MCF 10A (cell line): ENCODE data around the gene HTR7. TPM values are rescaled to one million over a fixed set of nuclear protein-coding genes. Genes with fewer than 3 reads are reported as not detected.

Experiments
- BruUV-seq: library from RNA; stranded (reverse); fragments of 400-500 nt; replicated peaks from 2 replicates; lab custom pipeline; 2021; lab: Mats Ljungman, UMichigan
- CTCF ChIA-PET: fragments of 300-600 bp; sonication (Branson Sonifier 250); formaldehyde crosslinking; extraction: SDS; loops from one replicate; lab custom pipeline; 2021; ENCODE audit warnings: antibody characterized with exemption, inconsistent platforms; lab: Yijun Ruan, JAX
- POLR2A ChIA-PET: fragments of 300-600, 350-650 bp; sonication (Branson Sonifier 250); formaldehyde crosslinking; extraction: SDS; loops from one replicate; lab custom pipeline; 2020; ENCODE audit warnings: antibody characterized with exemption, inconsistent platforms; lab: Yijun Ruan, JAX
- DNase-seq: peaks from one replicate; pipeline ENCODE4 v3.0.0-alpha.2; 2018; ENCODE audit not compliant: unreplicated experiment
- H3K27ac Mint-ChIP-seq: one replicate; pipeline ENCODE4 v1.8.0; 2022; ENCODE audit warnings: mild to moderate bottlenecking, low read depth, mixed read lengths; ENCODE audit not compliant: unreplicated experiment
- H3K27me3 Mint-ChIP-seq: one replicate; pipeline ENCODE4 v1.8.0; 2022; ENCODE audit warnings: mixed read lengths; ENCODE audit not compliant: insufficient read depth, unreplicated experiment
- H3K36me3 Mint-ChIP-seq: one replicate; pipeline ENCODE4 v1.8.0; 2022; ENCODE audit warnings: mild to moderate bottlenecking, moderate library complexity, mixed read lengths; ENCODE audit not compliant: insufficient read depth, unreplicated experiment
- H3K4me1 Mint-ChIP-seq: one replicate; pipeline ENCODE4 v1.8.0; 2022; ENCODE audit warnings: mixed read lengths; ENCODE audit not compliant: insufficient read depth, unreplicated experiment
- H3K4me3 Mint-ChIP-seq: one replicate; pipeline ENCODE4 v1.8.0; 2022; ENCODE audit warnings: mild to moderate bottlenecking, moderate library complexity, mixed read lengths; ENCODE audit not compliant: unreplicated experiment
- H3K9me3 Mint-ChIP-seq: one replicate; pipeline ENCODE4 v1.8.0; 2022; ENCODE audit warnings: mixed read lengths; ENCODE audit not compliant: unreplicated experiment
- intact Hi-C: fragments of 100-400 bp; cut with micrococcal nuclease; formaldehyde crosslinking; loops from 2 replicates; pipeline ENCODE4 v1.14.1; 2022
- total RNA-seq: library from RNA; stranded (reverse); gene quantifications from 2 replicates; pipeline ENCODE4 v1.2.3, GENCODE V29; 2022
- TF ChIP-seq, protein P1 (sequence below): fragments of 200-600 bp; IDR thresholded peaks from one replicate; pipeline ENCODE4 v1.8.0; 2022; ENCODE audit warnings: antibody characterized with exemption, mild to moderate bottlenecking; ENCODE audit not compliant: unreplicated experiment

HTR7 gene
- total RNA-seq, 1 experiment from 2014 or later, result 15.3 TPM

DNA sequence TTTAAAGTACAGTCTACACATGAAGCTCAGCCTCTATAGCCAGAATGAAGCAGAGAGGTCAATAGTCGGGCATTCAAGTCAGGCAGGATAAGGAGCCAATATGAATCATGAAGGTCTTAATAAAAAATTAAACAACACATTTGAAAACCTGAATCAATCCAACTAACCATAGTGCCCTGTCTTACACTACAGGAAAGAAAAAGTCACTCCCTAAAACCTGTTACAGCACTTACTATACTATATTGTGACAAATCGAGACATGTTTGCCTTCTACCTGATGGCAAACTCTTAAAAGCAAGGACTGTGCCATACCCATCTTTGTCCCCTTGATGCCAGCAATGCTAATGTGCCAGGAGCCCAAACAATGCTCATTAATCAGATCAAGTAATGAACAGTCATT is 117.6 kb downstream of the HTR7 start:
- BruUV-seq, result no TSS peak
- H3K4me3 Mint-ChIP-seq, result no peak overlapping the region
- H3K36me3 Mint-ChIP-seq, result no peaks in the 10 kb centered on the region
- ChIA-PET CTCF (interaction anchor here (0.6 to 2.6 kb wide), 3 partner anchors 10 to 125 kb away, joined by 4 to 12 read pairs (median 4); no protein-coding TSS in a partner anchor), POLR2A (interaction anchor here (0.7 to 1.0 kb wide), 2 partner anchors 41 to 913 kb away, joined by 3 to 5 read pairs; no protein-coding TSS in a partner anchor)
- H3K27me3 Mint-ChIP-seq, result no peaks in the 10 kb centered on the region
- DNase-seq, result no peak
- intact Hi-C loops, result no loop called here
- no peaks in the 10 kb centered on the region for H3K9me3 Mint-ChIP-seq
- H3K4me1 Mint-ChIP-seq, result peaks cover 18% of the 10 kb centered on the region
- H3K27ac Mint-ChIP-seq, result no peak overlapping the region
- TF ChIP-seq, protein P1, sequence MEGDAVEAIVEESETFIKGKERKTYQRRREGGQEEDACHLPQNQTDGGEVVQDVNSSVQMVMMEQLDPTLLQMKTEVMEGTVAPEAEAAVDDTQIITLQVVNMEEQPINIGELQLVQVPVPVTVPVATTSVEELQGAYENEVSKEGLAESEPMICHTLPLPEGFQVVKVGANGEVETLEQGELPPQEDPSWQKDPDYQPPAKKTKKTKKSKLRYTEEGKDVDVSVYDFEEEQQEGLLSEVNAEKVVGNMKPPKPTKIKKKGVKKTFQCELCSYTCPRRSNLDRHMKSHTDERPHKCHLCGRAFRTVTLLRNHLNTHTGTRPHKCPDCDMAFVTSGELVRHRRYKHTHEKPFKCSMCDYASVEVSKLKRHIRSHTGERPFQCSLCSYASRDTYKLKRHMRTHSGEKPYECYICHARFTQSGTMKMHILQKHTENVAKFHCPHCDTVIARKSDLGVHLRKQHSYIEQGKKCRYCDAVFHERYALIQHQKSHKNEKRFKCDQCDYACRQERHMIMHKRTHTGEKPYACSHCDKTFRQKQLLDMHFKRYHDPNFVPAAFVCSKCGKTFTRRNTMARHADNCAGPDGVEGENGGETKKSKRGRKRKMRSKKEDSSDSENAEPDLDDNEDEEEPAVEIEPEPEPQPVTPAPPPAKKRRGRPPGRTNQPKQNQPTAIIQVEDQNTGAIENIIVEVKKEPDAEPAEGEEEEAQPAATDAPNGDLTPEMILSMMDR, result no peak

DNA sequence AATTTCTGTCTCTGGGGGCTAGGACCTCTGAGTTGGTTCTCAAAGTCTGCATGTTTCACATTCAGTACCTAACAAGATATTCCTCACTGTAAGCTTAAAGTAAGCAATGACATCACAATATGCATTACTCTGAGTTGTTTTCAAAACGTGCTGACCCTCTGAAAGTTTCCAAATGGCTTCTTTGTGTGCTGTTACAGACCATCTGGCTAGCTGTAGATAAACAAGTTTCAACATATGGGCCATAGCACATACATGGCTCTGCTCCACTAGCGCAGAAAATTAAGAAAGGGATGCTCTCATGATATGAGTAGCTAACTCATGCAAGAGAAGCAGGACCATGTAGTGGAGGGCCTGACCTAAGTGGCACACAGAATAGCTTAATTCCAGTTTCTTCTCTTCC is 119.0 kb downstream of the HTR7 start:
- H3K4me3 Mint-ChIP-seq, result no peak overlapping the region
- H3K9me3 Mint-ChIP-seq, result no peaks in the 10 kb centered on the region
- peaks cover 18% of the 10 kb centered on the region for H3K4me1 Mint-ChIP-seq
- H3K27ac Mint-ChIP-seq, result no peak overlapping the region
- POLR2A ChIA-PET, result interaction anchor here (1.1 to 1.3 kb wide), 2 partner anchors 10 to 133 kb away, joined by 3 to 4 read pairs; partner anchors contain the start of gene RPP30
- BruUV-seq, result no TSS peak
- CTCF ChIA-PET, result interaction anchor here (0.6 to 1.8 kb wide), 3 partner anchors 12 to 565 kb away, joined by 3 to 11 read pairs (median 4); no protein-coding TSS in a partner anchor
- TF ChIP-seq, protein P1, result no peak
- H3K27me3 Mint-ChIP-seq, result no peaks in the 10 kb centered on the region
- no peak for DNase-seq
- intact Hi-C loops, result no loop called here
- H3K36me3 Mint-ChIP-seq, result no peaks in the 10 kb centered on the region

DNA sequence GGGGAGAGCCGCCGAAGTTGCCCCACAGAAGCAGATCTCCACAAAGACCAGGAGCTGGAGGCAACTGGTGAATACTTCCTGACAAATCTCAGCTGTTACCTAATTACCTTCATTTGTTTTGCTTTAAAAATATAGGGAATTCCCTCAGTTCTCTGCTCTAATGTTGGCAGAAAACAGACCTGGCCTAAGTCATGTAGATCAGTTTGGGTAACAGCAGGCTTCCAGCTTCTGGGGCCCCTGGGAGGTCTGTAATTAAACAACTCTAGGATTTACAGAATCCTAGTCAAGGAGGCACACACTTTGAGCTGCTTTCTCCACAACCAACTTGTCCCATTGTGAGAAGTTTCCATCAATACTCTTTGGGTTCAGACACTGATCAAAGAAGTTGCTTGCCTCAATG is 123.4 kb downstream of the HTR7 start:
- no TSS peak for BruUV-seq
- Mint-ChIP-seq H3K4me1 (no peaks in the 10 kb centered on the region), H3K27ac (no peak overlapping the region), H3K9me3 (no peaks in the 10 kb centered on the region), H3K27me3 (no peaks in the 10 kb centered on the region), H3K36me3 (no peaks in the 10 kb centered on the region), H3K4me3 (no peak overlapping the region)
- POLR2A ChIA-PET, result interaction anchor here (0.6 to 0.7 kb wide), 2 partner anchors 508 to 1104 kb away, joined by 3 read pairs; no protein-coding TSS in a partner anchor
- CTCF ChIA-PET, result interaction anchor here (0.6 to 1.5 kb wide), 2 partner anchors 16 to 517 kb away, joined by 3 to 5 read pairs; no protein-coding TSS in a partner anchor
- no peak for DNase-seq
- intact Hi-C loops, result no loop called here
- TF ChIP-seq, protein P1, result no peak

DNA sequence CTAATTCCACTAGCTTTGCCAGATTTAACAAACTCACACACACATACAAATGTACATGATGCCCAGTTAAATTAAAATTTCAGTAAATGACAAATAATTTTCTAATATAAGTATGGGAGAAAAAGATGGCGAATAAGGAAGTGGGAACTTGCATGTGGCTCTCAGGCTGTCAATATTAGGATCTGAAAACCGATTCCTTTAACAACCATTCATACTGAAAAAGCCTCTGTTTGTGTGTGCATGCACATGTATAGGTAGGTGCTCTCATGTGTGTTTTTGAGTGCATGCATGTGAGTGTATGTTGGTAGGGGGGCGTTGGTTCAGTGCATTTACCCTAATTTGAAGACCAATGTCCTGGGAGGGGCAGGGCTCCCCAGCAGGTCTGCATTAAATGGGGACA is 125.3 kb downstream of the HTR7 start:
- ChIA-PET CTCF (no interaction called here), POLR2A (no interaction called here)
- no peak for DNase-seq
- TF ChIP-seq, protein P1, result no peak
- H3K4me1 Mint-ChIP-seq, result no peaks in the 10 kb centered on the region
- intact Hi-C loops, result no loop called here
- no peak overlapping the region for H3K27ac Mint-ChIP-seq
- H3K4me3 Mint-ChIP-seq, result no peak overlapping the region
- no peaks in the 10 kb centered on the region for H3K27me3 Mint-ChIP-seq
- no peaks in the 10 kb centered on the region for H3K9me3 Mint-ChIP-seq
- BruUV-seq, result no TSS peak
- H3K36me3 Mint-ChIP-seq, result no peaks in the 10 kb centered on the region
